Loucy (cell line): Measurements from ENCODE around the gene RNF103.

Experiments used
- H2AFZ ChIP-seq: fragments of 200-600 bp; sonication (generic); 2 replicates; pipeline ENCODE4 v1.6.0; 2016; ENCODE audit warnings: antibody characterized with exemption, mild to moderate bottlenecking, low read length, moderate library complexity
- H3F3A ChIP-seq: fragments of 200-600 bp; 2 replicates; pipeline ENCODE4 v1.6.0; 2016; ENCODE audit warnings: antibody characterized with exemption, low read depth, mild to moderate bottlenecking
- H3K27me3 ChIP-seq: fragments of 200-600 bp; sonication (generic); 2 replicates; pipeline ENCODE4 v1.6.1; 2014; ENCODE audit warnings: low read length, mild to moderate bottlenecking; ENCODE audit not compliant: insufficient read depth, poor library complexity, severe bottlenecking
- H3K36me3 ChIP-seq: fragments of 200-600 bp; sonication (generic); 2 replicates; pipeline ENCODE4 v1.6.1; 2016; ENCODE audit warnings: low read length; ENCODE audit not compliant: insufficient read depth
- H3K4me1 ChIP-seq: fragments of 200-600 bp; sonication (generic); 2 replicates; pipeline ENCODE4 v1.5.1; 2014; ENCODE audit warnings: low read length, mild to moderate bottlenecking; ENCODE audit not compliant: insufficient read depth, poor library complexity, severe bottlenecking
- H3K4me2 ChIP-seq: fragments of 200-600 bp; sonication (generic); 2 replicates; pipeline ENCODE4 v1.6.0; 2014; ENCODE audit warnings: antibody characterized with exemption, low read length, low read depth, mild to moderate bottlenecking; ENCODE audit not compliant: poor library complexity, severe bottlenecking
- H3K4me3 ChIP-seq: fragments of 200-600 bp; sonication (generic); 2 replicates; pipeline ENCODE4 v1.5.1; 2014; ENCODE audit warnings: low read length, mild to moderate bottlenecking, mixed read lengths; ENCODE audit not compliant: poor library complexity, severe bottlenecking
- H3K79me2 ChIP-seq: fragments of 200-600 bp; sonication (generic); 2 replicates; pipeline ENCODE4 v1.6.1; 2014; ENCODE audit warnings: low read length; ENCODE audit not compliant: insufficient read depth
- H3K9ac ChIP-seq: fragments of 200-600 bp; sonication (generic); 2 replicates; pipeline ENCODE4 v1.6.0; 2014; ENCODE audit warnings: mild to moderate bottlenecking, low read depth, low read length, moderate library complexity; ENCODE audit not compliant: poor library complexity, severe bottlenecking
- H3K9me2 ChIP-seq: fragments of 200-600 bp; sonication (generic); replicated peaks from 2 replicates; pipeline ENCODE4 v1.6.1; 2016; ENCODE audit warnings: low read depth, low read length, mixed read lengths
- H3K9me3 ChIP-seq: fragments of 200-600 bp; sonication (generic); 2 replicates; pipeline ENCODE4 v1.6.1; 2014; ENCODE audit warnings: mild to moderate bottlenecking, antibody characterized with exemption, low read length, low read depth; ENCODE audit not compliant: insufficient read depth
- H4K20me1 ChIP-seq: fragments of 200-600 bp; sonication (generic); 2 replicates; pipeline ENCODE4 v1.6.0; 2014; ENCODE audit warnings: antibody characterized with exemption, low read length, mild to moderate bottlenecking; ENCODE audit not compliant: insufficient read depth, poor library complexity, severe bottlenecking
- CTCF ChIP-seq: fragments of 200-600 bp; sonication (generic); conservative IDR thresholded peaks from 2 replicates; pipeline ENCODE4 v1.5.1; 2014; ENCODE audit warnings: mild to moderate bottlenecking, antibody characterized with exemption, low read length
- EZH2phosphoT487 ChIP-seq: fragments of 200-600 bp; IDR thresholded peaks from 2 replicates; pipeline ENCODE4 v1.6.1; 2018; ENCODE audit warnings: antibody characterized with exemption, mild to moderate bottlenecking, moderate library complexity, borderline replicate concordance

The RNF103 gene

GRCh38 chr2:86608832-86609410 lies 14.7 kb downstream of the RNF103 start:
- Histone ChIP-seq H3K4me1 (peaks cover 7% of the 10 kb centered on the region), H3F3A (no peaks in the 10 kb centered on the region), H2AFZ (no peak overlapping the region), H3K4me2 (no peak overlapping the region), H3K9me3 (no peaks in the 10 kb centered on the region), H3K27me3 (no peaks in the 10 kb centered on the region), H3K4me3 (no peak overlapping the region), H3K9me2 (no peaks in the 10 kb centered on the region), H3K79me2 (0 out of 2 replicates have a peak, but pooled peaks cover 3% of the 10 kb centered on the region), H4K20me1 (no peaks in the 10 kb centered on the region), H3K9ac (no peak overlapping the region), H3K36me3 (peaks cover 46% of the 10 kb centered on the region)
- TF ChIP-seq EZH2phosphoT487 (no peak), CTCF (no peak)

- Histone ChIP-seq H3K4me3 (no peak overlapping the region), H3K79me2 (no peaks in the 10 kb centered on the region), H3K9ac (no peak overlapping the region), H3K4me1 (no peaks in the 10 kb centered on the region), H2AFZ (no peak overlapping the region), H3K27me3 (no peaks in the 10 kb centered on the region), H4K20me1 (no peaks in the 10 kb centered on the region), H3K36me3 (peaks cover 27% of the 10 kb centered on the region; the same call in 1 of the 2 replicates), H3K4me2 (no peak overlapping the region), H3F3A (no peaks in the 10 kb centered on the region), H3K9me3 (no peaks in the 10 kb centered on the region), H3K9me2 (no peaks in the 10 kb centered on the region)
- TF ChIP-seq CTCF (no peak), EZH2phosphoT487 (no peak)
Observed at GRCh38 chr2:86603905-86604304, 19.8 kb downstream of the RNF103 start.

GRCh38 chr2:86598966-86599365 lies 24.7 kb downstream of the RNF103 start:
- H4K20me1 ChIP-seq = no peaks in the 10 kb centered on the region
- no peak overlapping the region for H3K4me2 ChIP-seq
- no peak overlapping the region for H3K4me3 ChIP-seq
- no peak overlapping the region for H2AFZ ChIP-seq
- H3K79me2 ChIP-seq = no peaks in the 10 kb centered on the region
- H3K27me3 ChIP-seq = no peaks in the 10 kb centered on the region
- no peak overlapping the region for H3K9ac ChIP-seq
- no peaks in the 10 kb centered on the region for H3K9me2 ChIP-seq
- H3K9me3 ChIP-seq = no peaks in the 10 kb centered on the region
- H3K4me1 ChIP-seq = no peaks in the 10 kb centered on the region
- no peak for TF ChIP-seq CTCF
- TF ChIP-seq EZH2phosphoT487 = no peak
- H3F3A ChIP-seq = no peaks in the 10 kb centered on the region
- peaks cover 3% of the 10 kb centered on the region; the same call in 1 of the 2 replicates for H3K36me3 ChIP-seq
